Body of pancreas (tissue), 4 donors: Measurements from ENCODE around the gene SLC35F3.

Experiments used
- POLR2A ChIP-seq, 3 donors: fragments of 450-650 bp; IDR thresholded peaks; one replicate each; pipeline ENCODE4 v1.6.1; 2016; ENCODE audit warnings: antibody characterized with exemption in 3 of 3, mild to moderate bottlenecking in 2 of 3
- TF ChIP-seq, protein P1 (sequence below), 7 experiments: fragments of 450-650 bp in 4 of 7; fragments of 200-600 bp in 3 of 7; sonication (generic) in 3 of 7; IDR thresholded peaks; one replicate each; pipeline ENCODE4 v1.5.1; 2016 to 2019; ENCODE audit warnings: antibody characterized with exemption in 7 of 7

DNA sequence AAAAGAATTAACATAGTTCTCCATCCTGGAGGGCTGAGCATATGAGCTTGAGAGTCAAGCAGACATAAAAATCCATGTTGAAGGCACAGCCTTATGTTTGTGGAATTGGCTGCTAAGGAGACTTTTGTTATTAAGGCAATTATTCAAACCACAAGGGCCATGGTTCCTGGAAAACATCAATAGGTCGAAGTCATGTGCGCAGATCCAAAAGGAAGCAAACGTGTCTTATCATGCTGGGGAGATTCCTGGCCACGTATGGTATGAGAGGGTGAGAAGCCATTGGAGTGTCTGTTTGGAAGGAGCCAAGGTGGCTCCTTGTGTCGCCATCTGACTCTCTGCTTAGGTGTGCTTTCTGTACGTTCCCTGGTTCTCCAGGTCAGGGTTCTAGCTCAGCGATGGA, 406.9 kb downstream of the SLC35F3 start:
- TF ChIP-seq POLR2A (IDR thresholded peaks at IDR 0.05) = no peak
- TF ChIP-seq, protein P1, sequence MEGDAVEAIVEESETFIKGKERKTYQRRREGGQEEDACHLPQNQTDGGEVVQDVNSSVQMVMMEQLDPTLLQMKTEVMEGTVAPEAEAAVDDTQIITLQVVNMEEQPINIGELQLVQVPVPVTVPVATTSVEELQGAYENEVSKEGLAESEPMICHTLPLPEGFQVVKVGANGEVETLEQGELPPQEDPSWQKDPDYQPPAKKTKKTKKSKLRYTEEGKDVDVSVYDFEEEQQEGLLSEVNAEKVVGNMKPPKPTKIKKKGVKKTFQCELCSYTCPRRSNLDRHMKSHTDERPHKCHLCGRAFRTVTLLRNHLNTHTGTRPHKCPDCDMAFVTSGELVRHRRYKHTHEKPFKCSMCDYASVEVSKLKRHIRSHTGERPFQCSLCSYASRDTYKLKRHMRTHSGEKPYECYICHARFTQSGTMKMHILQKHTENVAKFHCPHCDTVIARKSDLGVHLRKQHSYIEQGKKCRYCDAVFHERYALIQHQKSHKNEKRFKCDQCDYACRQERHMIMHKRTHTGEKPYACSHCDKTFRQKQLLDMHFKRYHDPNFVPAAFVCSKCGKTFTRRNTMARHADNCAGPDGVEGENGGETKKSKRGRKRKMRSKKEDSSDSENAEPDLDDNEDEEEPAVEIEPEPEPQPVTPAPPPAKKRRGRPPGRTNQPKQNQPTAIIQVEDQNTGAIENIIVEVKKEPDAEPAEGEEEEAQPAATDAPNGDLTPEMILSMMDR (IDR thresholded peaks at IDR 0.05) = no peak
